CD1c-positive myeloid dendritic cell (primary cell): ENCODE measurements around the gene IGLON5.

Source experiments
- DNase-seq: peaks from one replicate; pipeline ENCODE4 v3.0.0-alpha.2; 2016; ENCODE audit errors: extremely low spot score

The IGLON5 gene

DNA sequence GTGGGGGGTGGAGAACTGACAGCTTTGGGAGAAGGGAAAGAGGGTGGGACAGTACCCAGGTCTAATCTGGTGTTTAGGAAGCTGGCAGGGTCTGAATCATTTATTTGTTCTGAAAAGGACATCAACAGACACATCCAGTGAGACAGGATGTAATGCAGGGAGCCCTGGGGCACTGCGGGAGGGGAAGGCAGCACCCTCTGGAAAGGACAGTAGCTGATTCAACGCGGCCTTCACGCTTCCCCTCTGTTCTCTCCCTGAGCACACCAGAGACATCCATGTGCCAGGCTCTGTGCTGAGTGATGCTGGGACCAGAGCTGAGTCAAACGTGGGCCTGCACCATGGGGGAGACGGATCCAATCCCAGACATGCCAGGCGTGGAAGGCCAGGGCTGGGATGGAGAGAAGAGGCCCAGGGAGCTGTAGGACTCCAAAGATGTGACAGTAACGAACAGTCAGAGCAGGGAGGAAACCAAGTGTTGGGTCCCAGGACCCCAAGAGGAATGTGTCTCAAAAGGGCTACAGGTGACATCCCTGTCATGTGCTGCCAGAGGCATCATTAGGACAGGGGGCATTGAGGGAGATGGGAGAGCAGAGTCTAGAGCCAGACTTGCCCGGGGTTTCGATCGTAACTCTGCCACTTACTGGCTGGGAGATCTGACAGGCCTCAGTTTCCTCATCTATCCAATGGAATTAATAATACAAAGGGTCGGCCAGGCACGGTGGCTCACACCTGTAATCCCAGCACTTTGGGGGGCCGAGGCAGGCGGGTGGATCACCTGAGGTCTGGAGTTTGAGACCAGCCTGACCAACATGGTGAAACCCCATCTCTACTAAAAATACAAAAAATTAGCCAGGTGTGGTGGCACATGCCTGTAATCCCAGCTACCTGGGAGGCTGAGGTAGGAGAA is 53.0 kb downstream of the IGLON5 start:
- DNase-seq: no peak

DNA sequence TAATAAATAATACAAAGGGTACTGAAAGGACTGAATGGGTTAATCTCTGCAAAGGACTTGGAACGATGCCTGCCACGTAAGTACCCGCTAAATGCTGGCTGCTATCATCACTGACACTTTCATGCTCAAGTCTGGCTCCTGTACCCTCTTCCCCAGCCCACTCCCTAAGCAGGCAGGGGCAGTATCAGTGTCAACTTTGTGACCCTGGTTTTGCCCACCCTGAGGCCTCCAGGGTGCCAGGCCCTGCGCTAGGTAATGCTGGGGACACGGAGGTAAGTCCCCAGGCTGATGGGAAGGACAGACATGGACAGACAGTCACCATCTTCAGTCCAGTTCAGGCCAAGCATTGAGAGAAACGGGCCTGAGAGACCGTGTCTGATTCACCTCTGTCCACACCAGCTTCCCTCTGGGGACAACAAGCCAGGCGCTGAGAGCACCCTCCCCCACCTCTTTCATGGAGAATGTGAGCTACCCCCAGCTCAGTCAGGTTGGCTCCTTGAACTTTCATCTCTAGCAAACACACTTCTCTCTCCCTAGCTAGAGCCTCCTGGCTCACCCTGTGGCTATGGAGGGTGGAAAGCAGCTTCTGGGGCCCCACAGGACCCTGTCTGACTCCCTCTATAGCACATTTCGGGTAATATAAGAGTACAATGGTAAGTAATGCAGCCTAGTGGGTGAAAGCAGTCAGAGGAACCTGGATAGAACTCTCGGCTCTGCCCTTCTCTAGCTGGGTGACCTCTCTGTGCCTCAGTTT is 53.9 kb downstream of the IGLON5 start:
- peak; percentile 19 for DNase-seq

DNA sequence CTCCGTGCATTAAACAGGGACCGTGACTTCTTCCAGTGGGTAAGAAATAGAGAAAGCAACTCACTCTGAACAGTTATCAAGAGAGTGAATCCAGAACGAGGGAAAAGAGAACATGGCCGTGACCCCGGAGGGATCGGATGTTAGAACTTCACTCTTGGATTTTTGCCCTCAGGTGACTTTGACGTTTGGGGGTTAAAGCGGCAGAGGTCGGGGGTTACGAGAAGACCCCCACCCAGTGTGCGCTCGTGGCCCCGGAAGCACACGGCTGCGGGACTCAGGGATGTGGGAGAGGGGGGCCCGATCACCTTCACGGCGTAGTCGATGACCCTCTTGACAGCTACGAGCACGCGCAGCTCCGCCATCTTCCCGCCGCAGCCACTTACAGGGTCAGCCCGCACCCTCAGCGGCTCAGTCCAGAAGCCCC is 54.5 kb downstream of the IGLON5 start, which contains the start of gene ETFB:
Gene ETFB, minus strand, starts transcription at position 424 of the 424 bp plus-strand sequence. Its CDS starts 62 bp downstream, at position 362.
- no peak for DNase-seq

DNA sequence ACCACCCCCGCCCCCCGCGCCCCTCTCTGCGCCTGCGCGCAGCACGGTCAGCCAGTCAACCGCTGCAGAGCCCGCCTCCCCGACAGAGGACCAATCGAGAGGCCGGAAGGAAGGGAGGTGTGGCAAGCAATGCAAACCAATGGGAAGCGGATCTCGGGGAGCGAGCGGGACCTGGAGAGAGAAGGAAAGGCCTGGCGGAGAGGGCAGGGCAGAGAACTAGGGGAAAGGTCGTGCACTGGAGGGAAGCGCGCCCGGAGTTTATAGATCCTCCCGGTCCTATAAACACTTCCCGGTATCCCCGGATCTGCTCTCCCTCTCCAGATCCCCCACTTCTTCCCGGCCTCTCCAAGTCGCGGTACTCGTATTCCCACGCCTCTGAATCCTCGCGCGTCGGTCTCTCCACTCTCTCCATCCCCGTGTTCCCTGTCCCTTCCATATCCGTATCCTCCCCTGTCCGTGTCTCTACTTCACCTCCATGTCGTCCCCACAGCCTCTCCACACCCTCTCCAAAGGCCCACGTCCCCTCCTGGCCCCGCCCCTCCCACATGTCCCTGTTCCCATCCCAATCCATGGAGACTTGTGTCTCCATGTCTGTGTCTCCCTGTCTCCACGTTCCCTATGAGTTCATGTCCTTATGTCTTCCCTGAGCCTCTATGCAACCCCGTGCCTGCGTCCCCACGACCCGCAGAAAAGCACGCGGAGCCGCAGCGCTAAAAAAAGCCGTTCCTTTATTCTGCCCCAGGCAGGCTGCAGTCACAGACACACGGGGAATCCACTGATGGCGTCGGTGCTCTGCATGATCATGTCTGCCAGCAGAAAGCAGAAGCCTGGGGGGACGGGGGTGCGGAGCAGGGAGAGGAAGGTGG is 55.2 kb downstream of the IGLON5 start:
- peak; percentile 97 for DNase-seq

DNA sequence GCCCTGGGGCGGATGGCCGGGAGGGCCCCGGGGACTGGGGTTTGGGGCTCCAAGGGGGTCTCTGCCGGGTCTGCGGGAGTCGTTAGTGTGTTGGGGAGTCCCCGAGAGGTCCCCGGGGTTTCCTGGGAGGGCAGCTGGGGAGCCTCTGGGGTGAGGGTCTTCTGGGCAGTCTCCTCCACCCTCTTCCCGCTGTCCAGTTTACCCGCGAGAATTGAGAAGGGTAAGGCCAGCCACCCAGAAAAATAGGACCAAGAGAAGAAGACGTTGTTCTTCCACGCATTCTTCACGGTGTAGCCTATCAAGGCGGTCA is 55.8 kb downstream of the IGLON5 start:
- no peak for DNase-seq

DNA sequence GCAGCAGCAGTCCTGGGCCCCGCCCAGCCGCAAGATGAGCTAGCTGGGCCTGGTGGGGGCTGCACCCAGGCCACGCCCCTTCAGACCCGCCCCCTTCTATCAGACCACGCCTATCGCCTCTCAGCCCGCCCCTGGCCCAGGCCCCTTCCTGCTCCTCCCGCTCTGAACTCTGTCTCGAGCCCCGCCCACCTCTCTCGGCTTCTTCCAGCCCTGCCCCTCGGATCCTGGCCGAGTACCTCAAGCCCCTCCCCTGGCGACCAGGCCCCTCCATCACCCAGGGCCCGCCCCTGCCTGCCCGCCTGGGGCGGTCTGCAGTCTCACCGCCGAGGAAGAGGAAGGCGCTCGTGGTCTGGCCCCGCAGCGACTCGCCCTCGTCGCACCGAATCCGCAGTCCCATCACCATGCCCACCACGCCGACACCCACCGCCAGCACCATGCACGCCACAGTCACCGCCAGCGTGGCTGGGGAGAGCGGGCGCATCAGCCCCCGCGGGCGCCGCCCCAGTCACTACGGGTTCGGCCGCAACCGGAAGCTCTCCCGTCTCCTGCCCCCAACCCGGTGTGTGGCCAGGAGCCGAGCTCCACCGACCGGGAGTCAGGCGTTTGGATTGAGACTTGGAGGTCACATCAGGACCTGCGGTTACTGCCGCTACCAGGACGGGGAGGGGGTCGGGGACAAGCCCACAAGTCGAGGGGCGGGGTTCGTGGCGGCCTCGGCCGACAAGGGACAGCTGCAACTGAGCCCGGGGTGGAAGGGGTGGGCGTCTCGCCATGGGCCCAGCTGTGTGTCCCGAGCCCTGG is 56.3 kb downstream of the IGLON5 start:
- DNase-seq: peak; percentile 96

DNA sequence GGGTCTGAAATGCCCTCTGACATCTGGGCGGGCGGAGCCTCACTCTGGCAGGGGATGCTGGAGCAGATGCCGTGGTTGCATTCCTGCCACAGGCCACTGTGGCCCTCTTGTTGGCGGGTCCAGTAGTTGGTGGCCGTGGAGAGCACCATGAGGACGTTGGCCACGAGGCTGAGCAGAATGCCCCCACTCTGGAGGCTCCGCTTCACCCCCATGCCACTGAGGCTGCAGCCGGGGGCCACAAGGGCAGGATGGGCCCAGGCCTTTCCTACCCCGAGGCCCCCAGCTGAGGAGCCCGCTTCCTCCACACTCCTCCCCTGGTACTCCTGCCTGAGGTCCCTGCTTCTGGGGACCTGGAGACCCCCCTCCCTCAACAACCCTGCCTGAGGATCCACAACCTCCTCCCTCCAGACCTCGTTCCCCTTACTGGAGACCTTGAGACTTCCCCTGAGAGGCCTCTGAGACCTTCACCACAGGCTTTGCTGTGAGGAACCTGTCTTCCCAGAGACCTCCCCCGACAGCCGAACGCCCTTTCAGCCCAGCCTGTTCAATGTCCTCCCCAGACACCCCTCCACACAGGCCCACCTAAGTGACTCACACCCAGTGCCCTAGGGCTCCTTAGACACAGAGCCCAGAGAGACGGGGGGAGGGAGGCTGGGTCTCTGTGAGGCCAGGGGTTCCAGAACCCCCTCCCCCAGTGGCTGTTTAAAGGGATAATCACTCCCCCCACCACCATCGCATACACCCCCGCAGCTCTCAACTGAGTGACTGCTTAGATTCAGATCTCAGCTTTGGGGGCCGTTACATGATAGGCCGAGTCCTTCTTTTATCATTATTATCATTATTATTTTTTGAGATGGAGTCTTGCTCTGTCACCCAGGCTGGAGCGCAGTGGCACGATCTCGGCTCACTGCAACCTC is 57.2 kb downstream of the IGLON5 start, which contains the start of gene CLDND2:
Gene CLDND2, minus strand, starts transcription at position 638 of the 917 bp plus-strand sequence. Its CDS starts 426 bp downstream, at position 212.
- peak; percentile 38 for DNase-seq

DNA sequence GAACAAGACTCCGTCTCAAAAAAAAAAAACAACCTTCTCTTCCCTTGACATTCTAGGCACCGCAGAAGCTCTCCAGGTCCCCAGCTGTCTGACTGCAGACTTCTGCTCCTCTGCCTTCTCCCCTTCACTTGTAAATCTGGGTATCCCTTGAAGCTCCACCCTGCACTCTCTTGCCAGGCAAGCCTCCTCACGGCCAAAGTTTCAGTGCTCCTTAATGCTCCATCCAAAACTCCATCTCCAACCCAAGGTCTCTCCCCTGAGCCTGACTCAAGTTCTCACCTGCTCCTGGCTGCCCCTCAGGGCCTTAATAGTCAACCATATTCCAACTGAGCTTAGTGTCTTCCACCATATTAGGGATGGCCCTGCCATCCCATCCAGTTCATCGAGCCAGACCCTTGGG is 58.8 kb downstream of the IGLON5 start:
- no peak for DNase-seq

DNA sequence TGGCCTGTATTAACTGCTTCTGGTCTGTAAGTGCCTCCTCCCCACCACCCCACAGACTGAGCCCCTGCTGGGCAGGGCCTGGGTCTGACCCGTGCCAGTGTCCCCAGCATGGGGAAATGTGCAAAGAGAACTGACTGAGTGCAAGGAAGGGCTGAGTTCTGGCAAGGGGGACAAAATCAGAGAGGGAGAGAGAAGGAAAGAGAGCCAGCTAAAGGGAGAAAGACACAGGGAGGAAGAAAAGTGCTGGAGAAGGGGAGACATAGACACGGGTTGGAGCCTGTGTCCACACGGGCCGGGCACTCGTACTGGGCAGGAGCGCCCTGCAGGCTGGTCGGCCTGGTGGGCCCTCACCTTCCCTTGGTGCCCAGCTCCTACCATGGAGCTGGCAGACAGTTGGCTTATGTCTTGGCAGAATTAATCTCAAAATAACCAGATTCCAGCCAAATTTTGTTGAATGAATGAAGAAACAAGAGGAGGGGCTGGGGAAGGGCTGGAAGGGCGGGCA is 59.8 kb downstream of the IGLON5 start:
- no peak for DNase-seq

DNA sequence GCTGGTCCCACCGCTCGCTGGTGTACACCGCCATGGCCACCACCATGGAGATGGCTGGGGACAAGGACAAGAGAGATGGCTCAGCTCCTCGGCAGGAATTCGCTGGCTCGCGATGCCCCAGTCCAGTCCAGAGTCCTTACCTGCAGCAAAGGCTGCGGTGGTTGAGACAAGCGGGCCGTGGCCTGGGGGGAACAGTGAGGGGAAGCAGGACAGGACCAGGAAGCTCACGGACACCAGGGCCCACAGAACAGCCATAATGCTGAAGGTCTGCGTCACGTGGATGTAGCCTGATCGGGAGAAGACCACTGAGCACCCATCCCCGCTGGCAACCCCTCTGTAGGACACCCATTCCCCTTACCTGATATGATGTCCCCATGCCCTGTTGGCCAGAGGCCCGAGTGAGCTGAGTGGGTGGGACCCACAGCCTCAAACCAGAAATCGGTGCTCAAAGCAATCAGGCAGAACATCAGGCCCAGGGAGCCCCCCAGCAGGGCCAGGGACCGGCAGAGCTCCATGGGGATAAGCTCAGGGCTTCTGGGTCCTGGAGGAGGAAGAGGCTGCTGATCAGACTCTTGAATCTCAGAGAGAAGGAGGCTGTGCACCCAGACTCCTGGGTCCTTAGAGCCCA is 60.7 kb downstream of the IGLON5 start:
- DNase-seq: no peak

DNA sequence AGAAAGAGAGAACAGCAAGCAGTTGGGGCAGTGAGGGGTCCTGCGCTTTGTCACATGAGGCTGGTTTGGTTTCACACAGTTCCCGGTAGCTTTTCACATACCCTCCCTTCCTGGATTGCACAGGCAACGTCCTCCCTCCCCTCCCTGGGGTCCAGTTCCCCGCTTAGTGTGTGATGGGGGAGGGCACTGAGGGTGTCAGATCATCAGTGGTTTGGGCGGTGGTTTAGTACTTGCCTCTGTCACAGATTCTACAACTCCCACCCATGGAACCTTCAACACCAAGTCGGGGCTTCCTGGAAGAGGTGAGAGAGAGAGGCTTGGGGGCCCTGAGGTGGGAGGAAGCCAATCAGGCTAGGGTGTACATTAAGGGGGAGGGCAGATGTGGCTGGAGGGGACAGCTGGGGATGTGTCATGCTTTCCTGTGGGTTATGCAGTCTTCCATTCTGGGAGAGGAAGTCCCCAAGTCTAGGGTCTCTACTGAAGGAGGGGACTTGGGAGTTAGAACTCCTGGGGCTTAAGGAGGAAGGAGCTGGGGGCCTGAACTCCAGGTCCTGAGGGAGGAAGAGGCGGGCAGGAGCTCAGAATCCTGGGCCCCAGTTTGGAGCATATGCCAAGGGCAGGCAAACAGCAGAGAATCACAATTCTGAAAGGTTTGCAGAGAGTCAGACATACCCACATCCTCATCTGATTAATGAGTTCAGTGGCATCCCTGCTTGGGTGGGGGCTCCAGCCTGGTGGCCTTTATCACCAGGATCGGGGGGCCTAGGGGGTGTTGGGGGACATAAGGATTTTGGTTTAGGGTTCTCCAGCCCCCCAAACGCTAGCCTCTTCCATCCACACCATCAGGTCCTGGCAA is 61.4 kb downstream of the IGLON5 start, which contains the start of gene NKG7:
Gene NKG7, minus strand, starts transcription at position 6 of the 856 bp plus-strand sequence. CDS start 119 bp downstream, outside the sequence.
- peak; percentile 23 for DNase-seq

DNA sequence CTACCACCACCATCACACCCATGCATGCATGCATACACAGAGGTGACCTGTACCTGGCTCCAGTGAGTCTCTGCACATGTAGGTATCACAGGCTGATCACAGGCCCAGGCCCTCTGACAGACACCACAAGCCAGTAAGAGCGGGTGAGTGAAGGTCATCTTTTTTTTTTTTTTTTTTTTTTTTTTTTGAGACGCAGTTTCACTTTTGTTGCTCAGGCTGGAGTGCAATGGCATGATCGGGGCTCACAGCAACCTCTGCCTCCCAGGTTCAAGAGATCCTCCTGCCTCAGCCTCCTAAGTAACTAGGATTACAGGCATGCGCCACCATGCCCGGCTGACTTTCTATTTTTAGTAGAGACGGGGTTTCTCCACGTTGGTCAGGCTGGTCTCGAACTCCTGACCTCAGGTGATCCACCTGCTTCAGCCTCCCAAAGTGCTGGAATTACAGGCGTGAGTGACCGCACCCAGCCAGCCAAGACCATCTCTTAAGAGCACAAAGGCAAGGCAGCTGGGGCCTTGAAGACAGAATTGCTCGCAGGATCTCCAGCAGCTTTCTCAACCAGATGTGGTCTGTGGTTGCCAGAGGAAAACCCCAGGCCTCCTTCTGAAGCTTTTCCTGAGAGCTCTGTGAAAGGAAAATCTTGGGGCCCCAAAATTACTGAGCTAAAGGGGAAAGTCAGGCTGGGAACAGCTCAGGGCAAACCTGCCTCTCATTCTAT is 64.2 kb downstream of the IGLON5 start:
- DNase-seq: no peak

DNA sequence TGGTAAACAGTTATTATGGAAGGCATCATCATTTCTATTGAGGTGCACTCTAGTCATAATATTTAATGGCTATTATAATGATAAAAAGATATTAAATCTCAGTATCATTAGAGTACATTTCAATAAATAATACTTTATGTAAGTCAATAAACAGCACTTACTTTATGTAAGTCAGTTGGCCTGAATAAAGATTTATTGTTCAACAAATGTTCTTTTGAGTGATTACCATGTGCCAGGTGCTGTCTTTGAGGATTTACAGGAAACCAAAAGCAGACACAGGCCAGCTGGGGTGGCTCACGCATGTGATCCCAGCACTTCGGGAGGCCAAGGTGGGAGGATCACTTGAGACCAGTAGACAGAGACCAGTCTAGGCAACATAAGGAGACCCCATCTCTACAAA is 66.0 kb downstream of the IGLON5 start:
- DNase-seq: no peak

DNA sequence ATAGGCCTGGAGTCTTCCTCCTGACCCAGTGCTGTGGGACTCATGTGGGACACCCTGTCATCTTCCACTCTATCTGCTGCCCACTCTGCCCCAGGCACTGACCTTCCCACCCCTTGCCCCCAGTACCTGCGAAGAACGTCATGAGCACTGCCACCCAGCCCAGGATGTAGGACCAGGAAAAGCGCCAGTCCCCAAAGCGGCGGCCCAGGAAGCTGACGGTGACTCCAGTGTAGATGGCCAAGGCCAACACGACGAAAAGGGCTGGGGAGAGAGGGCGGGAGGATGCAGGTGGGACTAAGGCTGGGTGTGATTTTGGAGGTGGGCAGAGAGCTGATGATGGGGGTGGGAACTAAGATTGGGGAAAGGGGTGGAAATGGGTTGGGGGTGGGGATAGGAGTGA is 68.9 kb downstream of the IGLON5 start:
- DNase-seq: no peak
